ENCODE results near the gene CTBP1.
A peak's percentile ranks its signal among the peaks of the same experiment; 100 is the strongest.

The CTBP1 gene

DNA sequence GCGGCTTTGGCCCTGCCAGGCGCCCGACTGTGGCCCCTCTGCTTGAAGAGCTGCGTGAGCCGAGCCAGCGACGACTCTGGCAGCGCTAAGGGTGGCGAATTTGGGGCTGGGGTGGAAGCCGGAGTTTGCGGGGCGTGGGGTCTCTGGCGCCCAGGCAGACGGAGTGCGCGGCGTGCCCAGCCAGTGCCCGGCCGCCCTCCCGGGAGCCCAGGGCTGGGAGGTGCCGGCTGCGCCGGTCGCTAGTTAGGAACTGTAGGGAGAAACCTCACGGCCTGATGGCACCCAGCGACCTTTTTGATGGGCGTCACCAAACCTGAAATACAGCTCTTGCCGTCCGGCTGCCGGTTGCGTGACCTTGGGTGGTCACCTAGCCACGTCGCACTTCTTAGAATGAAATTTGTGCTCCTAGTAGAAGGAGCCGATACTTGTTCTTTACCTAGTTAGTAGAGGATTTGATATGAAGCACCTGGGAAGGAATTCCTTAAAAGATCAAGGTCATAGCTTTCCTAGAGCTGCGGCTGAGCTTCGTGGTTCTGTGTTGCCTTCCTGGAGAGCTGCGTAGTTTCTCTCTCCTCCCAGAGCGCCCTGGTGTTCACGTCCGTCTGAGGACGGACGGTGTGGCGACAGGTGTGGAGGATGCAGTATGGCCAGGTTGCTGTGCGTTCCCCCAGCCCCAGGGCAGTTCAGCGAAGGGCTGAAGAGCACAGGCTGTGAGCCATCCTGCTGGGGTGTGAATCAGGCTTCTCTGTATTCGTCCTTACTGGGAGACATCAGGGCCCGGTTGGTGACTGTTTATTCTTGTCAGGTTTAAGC is 41.4 kb upstream of the CTBP1 start:
- H3K4me3 Mint-ChIP-seq: peak overlapping the region; percentile 87
- peaks cover 9% of the 10 kb centered on the region for H3K36me3 Mint-ChIP-seq (ENCODE audit: low read depth)
- H3K27me3 Mint-ChIP-seq (ENCODE audit: low read depth): no peaks in the 10 kb centered on the region
- peaks cover 29% of the 10 kb centered on the region for H3K4me1 Mint-ChIP-seq (ENCODE audit: low read depth)
- peak overlapping the region; percentile 79 for H3K27ac Mint-ChIP-seq
- peaks cover 5% of the 10 kb centered on the region for H3K9me3 Mint-ChIP-seq

DNA sequence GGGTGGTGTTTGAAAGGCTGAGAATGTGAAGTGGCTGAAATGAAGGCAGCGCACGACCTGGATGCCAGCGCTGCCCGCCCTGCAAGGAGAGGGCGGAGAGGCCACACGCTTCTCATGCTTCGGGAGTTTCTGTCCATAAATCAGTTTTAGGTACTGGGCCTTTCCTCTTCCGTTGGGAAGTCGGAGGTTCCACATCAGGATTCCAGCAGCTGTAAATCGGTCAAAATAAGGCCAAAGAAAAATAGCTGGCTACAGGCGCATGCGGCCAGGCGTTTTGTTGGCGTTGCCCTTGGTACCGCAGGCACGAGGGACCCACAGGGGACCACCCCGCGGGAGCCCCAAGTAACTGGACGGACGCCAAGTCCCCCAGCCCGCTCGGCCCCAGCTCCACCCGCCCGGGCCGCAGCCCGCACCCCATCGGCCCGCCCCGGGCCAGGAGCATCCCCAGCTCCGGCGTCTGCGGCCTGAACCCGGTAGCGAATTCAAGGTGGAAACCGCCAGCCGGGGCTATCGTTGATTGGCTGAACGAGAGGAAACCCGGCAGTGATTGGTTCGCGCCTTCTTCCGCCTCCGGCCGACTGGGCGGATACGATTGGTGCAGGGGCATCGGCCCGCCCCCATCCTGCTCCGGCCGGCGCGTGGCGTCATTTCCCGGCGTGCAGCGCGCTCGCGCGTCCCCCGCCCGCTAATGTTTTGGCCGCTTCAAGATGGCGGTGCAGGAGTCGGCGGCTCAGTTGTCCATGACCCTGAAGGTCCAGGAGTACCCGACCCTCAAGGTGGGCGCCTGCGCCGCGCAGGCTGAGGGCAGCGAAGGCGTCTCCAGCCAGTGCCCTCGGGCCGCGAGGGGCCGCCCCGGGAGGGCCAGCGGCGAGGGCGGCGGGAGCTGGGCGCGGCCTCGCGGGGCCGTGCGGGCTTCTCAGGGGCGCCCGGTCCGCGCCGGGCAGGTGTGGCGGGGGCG is 40.6 kb upstream of the CTBP1 start, which contains the start of gene MAEA:
Gene MAEA, plus strand, starts transcription at position 685 of the 958 bp plus-strand sequence. Its CDS starts 23 bp downstream, at position 708.
- H3K4me1 Mint-ChIP-seq (ENCODE audit: low read depth): peaks cover 29% of the 10 kb centered on the region
- H3K9me3 Mint-ChIP-seq: peaks cover 5% of the 10 kb centered on the region
- no peaks in the 10 kb centered on the region for H3K27me3 Mint-ChIP-seq (ENCODE audit: low read depth)
- peak within 1 kb of the TSS; percentile 82 for H3K27ac Mint-ChIP-seq
- H3K36me3 Mint-ChIP-seq (ENCODE audit: low read depth): peaks cover 9% of the 10 kb centered on the region
- H3K4me3 Mint-ChIP-seq: peak within 1 kb of the TSS; percentile 87

DNA sequence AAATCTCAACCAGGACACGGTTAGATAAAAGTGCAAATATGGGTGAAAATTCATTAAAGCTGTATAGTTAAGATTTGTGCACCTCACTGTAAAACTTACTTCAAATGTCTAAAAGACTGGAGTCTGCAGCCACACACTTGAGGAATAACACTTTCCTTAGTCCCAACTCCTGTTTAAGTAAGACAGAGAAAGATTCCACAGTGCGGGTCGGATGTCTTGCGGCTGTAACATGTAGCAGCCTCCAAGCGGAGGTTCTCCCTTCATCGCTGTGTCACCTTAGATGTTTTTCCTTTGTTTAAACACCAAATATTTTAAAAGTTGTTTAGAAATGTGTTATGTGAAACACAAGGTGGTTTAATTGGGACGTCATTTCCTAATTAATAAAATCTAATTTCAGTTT is 39.9 kb upstream of the CTBP1 start:
- Mint-ChIP-seq H3K27me3 (ENCODE audit: low read depth) (no peaks in the 10 kb centered on the region), H3K4me3 (peak overlapping the region; percentile 79), H3K9me3 (peaks cover 5% of the 10 kb centered on the region), H3K27ac (peak overlapping the region; percentile 82), H3K4me1 (ENCODE audit: low read depth) (peaks cover 28% of the 10 kb centered on the region), H3K36me3 (ENCODE audit: low read depth) (peaks cover 9% of the 10 kb centered on the region)

DNA sequence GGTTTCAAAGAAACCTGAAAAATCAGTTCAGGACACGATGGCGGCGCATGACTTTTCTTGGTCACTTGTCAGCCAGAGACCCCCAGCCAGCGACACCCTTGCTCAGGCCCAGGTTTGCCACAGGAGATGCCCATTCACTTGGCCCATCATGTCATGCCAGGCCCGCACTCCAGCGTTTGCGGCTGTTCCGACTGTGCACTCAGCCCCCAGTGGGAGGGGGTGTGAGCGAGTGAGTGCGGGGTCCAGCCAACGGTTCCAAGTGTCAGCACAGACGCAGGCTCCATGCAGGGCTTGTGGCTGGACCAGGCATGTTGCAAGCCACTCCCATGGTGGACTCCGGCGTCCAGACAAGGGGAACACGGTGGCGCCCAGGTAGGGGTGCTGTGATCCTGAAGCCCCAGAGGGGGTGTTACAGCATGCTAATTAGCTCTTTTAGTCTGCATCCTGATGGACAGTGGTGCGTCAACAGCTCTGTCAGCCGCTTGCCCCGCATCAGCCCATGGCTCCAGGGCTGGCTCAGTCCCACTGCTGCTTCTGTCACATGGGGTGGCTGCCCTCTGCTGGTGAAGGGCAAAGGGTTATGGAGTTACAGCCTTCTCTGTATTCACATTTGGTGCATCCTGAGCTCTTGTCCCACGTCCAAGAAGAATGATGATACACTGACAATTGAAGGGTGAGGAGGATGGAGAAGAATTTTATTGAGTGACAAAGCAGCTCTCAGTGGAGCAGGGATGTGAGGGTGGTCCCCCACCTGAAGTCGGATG is 37.0 kb upstream of the CTBP1 start:
- Mint-ChIP-seq H3K27ac (no peak overlapping the region), H3K27me3 (ENCODE audit: low read depth) (no peaks in the 10 kb centered on the region), H3K36me3 (ENCODE audit: low read depth) (peaks cover 2% of the 10 kb centered on the region), H3K9me3 (peaks cover 9% of the 10 kb centered on the region), H3K4me1 (ENCODE audit: low read depth) (peaks cover 12% of the 10 kb centered on the region), H3K4me3 (no peak overlapping the region)

DNA sequence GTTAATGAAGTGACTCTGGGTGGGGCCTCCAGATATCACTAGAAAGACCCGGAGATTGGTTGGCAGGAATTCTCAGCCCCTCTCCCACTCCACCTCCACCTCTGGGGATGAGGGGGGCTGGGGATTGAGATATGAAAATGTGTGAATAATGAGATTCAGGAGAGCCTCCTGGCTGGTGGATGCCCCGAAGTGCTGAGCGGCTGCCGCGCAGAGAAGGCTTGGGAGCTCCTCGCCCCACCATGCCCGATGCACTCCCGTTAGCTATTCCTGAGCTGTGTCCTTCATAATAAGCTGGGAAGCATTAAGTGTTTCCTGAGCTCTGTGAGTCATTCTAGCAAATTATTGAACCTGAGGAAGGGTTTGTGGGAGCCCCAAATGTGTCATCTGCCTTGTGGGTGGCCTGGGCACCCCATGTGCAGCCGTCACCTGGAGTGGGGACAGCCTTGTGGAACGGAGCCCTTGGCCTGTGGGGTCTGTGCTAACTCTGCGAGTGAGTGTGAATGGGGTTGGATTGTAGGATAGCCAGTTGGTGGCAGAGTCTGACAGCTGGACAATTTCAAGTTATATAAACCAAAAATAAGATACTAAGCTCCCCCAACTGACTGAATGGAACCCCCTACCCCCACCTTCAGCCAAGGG is 36.3 kb upstream of the CTBP1 start:
- Mint-ChIP-seq H3K4me1 (ENCODE audit: low read depth) (peaks cover 7% of the 10 kb centered on the region), H3K4me3 (no peak overlapping the region), H3K36me3 (ENCODE audit: low read depth) (peaks cover 2% of the 10 kb centered on the region), H3K9me3 (peaks cover 9% of the 10 kb centered on the region), H3K27ac (no peak overlapping the region), H3K27me3 (ENCODE audit: low read depth) (no peaks in the 10 kb centered on the region)

DNA sequence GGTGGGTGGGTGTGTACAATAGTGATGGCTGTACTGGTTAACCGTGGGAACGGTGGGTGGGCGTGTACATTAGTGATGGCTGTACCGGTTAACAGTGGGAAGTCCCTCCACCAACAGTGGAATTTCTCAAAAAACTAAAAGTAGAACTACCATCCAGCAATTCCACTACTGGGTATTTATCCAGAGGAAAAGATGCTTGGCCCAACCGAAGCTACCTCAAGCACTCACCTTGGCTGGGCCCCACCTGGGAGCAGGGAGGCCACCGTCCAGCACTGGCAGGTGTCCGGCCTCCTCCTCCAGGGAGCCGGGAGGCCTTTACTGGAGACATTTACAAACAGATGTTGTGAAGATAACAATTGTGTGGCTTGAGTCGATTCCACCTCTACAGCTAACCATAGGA is 34.8 kb upstream of the CTBP1 start:
- Mint-ChIP-seq H3K4me1 (ENCODE audit: low read depth) (peaks cover 4% of the 10 kb centered on the region), H3K9me3 (peaks cover 9% of the 10 kb centered on the region), H3K4me3 (no peak overlapping the region), H3K36me3 (ENCODE audit: low read depth) (peaks cover 2% of the 10 kb centered on the region), H3K27ac (no peak overlapping the region), H3K27me3 (ENCODE audit: low read depth) (no peaks in the 10 kb centered on the region)

DNA sequence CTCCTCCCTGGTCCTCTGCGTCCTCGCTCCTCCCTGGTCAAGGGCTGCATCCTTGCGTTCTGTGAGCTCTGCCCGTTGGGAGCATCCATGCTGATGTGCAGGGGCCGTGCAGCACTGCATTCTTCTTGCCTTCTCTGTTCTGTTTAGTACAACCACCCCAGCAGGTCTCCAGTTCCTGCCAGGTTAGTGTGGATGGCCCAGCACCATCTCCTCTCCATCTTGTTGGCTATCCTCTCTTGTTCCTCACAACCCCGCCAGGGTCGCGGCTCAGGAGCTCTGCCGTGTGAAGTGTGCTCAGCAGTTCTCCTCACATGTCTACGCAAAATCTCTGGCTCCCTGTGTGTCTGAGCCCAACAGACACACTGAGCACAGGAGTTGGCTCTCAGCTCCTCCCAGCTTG is 30.3 kb upstream of the CTBP1 start:
- no peak overlapping the region for H3K27ac Mint-ChIP-seq
- no peak overlapping the region for H3K4me3 Mint-ChIP-seq
- peaks cover 5% of the 10 kb centered on the region for H3K9me3 Mint-ChIP-seq
- no peaks in the 10 kb centered on the region for H3K36me3 Mint-ChIP-seq (ENCODE audit: low read depth)
- no peaks in the 10 kb centered on the region for H3K4me1 Mint-ChIP-seq (ENCODE audit: low read depth)
- no peaks in the 10 kb centered on the region for H3K27me3 Mint-ChIP-seq (ENCODE audit: low read depth)

DNA sequence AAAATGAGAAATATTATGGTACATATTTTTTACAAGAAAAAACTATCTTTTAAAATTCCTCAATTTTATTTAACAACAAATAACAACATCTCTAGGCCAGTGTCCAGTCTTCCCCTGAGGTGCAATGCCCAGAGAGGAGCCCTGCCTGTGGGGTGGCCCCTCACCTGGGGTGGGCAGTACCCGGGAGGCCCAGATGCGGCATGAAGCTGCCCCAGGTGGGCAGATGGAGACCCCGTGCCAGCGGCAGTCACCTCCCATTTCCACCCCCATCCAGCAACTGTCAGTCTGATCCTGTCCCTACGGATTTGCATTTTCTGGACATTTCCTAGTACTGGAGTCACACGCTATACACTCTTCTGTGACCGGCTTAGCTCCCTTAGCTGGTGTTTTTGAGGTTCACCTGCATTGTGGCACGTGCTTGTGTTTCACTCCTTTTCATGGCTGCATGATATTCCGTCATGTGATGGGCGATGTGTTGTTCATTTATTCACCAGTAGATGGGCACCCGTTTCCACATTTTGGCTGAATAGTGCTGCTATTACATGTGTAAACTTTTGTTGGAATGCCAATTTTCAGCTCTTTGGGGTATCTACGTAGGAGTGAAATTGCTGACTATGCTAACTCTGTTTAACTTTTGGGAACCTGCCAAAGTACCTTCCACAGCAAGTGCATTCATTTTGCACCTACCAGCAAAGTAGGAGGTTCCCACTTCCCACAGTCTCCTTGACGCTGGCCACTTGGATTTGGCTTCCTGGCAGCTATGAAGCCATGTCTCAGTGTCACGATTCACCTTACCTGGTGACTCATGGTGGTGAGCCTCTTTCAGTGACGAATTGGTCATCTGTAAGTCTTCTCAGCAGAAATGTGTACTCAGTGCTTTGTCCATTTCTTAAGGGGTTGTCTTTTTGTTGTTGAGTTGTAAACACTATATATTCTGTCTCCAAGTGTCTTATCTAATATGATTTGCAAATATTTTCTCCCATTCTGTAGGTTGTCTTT is 29.0 kb upstream of the CTBP1 start:
- H3K4me1 Mint-ChIP-seq (ENCODE audit: low read depth): no peaks in the 10 kb centered on the region
- H3K27me3 Mint-ChIP-seq (ENCODE audit: low read depth): no peaks in the 10 kb centered on the region
- no peaks in the 10 kb centered on the region for H3K36me3 Mint-ChIP-seq (ENCODE audit: low read depth)
- no peak overlapping the region for H3K4me3 Mint-ChIP-seq
- H3K9me3 Mint-ChIP-seq: peaks cover 5% of the 10 kb centered on the region
- H3K27ac Mint-ChIP-seq: no peak overlapping the region

DNA sequence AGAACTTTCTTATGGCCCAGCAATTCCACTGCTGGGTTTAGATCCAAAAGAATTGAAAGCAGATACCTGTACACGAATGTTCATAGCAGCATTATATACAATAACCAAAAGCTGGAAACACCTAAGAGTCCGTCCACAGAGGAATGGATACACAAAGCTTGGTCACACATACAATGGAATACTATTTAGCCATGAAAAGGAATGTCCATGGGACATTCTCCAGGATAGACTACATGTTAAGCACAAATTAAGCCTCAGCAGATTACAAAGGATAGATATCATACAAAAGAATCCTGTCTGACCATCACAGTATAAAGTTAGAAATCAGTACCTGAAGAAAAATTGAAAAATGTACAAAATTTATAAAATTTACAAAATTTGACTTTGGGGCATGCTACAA is 28.1 kb upstream of the CTBP1 start:
- H3K27me3 Mint-ChIP-seq (ENCODE audit: low read depth): no peaks in the 10 kb centered on the region
- H3K27ac Mint-ChIP-seq: no peak overlapping the region
- H3K36me3 Mint-ChIP-seq (ENCODE audit: low read depth): no peaks in the 10 kb centered on the region
- H3K4me1 Mint-ChIP-seq (ENCODE audit: low read depth): no peaks in the 10 kb centered on the region
- H3K9me3 Mint-ChIP-seq: no peaks in the 10 kb centered on the region
- H3K4me3 Mint-ChIP-seq: no peak overlapping the region

DNA sequence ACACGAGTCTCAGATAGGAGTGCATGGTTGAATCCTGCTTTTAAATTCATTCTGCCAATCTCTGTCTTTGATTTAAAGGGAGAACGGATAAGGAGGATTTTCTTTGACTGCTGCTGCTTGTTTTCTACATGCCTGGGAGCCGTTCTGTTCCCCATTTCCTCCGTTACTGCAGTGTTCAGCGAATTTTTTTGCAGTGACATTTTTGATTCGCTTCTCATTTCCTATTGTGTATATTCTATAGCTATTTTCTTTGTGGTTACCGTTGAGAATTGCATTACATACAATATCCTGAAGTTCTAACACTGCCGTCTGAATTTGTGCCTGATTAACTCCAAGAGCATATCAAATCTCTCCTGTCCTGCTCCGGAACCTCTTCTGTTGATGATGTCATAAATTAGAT is 25.9 kb upstream of the CTBP1 start:
- Mint-ChIP-seq H3K4me1 (ENCODE audit: low read depth) (no peaks in the 10 kb centered on the region), H3K4me3 (no peak overlapping the region), H3K27ac (no peak overlapping the region), H3K27me3 (ENCODE audit: low read depth) (no peaks in the 10 kb centered on the region), H3K36me3 (ENCODE audit: low read depth) (peaks cover 3% of the 10 kb centered on the region), H3K9me3 (peaks cover 11% of the 10 kb centered on the region)

DNA sequence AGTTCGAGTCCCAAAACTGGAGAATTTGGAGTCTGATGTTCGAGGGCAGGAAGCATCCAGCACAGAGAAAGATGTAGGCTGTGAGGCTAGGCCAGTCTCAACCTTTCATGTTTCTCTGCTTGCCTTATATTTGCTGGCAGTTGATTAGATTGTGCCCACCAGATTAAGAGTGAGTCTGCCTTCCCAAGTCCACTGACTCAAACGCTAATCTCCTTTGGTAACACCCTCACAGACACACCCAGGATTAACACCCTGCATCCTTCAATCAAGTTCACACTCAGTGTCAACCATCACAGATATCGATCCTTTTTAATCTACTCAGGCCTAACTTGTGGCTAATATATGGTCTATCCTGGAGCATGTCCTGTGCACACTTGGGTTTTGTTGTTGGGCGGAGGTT is 22.8 kb upstream of the CTBP1 start:
- H3K27me3 Mint-ChIP-seq (ENCODE audit: low read depth): no peaks in the 10 kb centered on the region
- peaks cover 23% of the 10 kb centered on the region for H3K9me3 Mint-ChIP-seq
- H3K4me3 Mint-ChIP-seq: no peak overlapping the region
- H3K4me1 Mint-ChIP-seq (ENCODE audit: low read depth): peaks cover 8% of the 10 kb centered on the region
- no peak overlapping the region for H3K27ac Mint-ChIP-seq
- peaks cover 7% of the 10 kb centered on the region for H3K36me3 Mint-ChIP-seq (ENCODE audit: low read depth)

DNA sequence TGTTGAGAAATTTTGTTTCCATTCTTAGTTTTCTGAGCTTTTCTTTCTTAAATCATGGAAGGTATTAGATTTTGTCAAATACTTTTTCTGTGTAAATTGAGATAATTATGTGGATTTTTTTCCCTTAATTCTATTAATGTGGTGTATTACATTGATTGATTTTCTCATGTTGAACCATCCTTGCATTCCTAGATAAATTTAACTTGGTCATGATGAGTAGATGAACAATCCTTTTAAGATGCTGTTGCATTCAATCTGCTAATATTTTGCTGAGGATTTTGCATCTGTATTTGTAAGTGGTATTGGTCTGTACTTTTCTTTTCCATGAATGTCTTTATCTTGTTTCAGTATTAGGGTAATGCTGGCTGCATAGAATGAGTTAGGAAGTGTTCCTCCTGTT is 20.3 kb upstream of the CTBP1 start:
- no peaks in the 10 kb centered on the region for H3K27me3 Mint-ChIP-seq (ENCODE audit: low read depth)
- H3K4me1 Mint-ChIP-seq (ENCODE audit: low read depth): peaks cover 11% of the 10 kb centered on the region
- H3K9me3 Mint-ChIP-seq: peaks cover 23% of the 10 kb centered on the region
- H3K36me3 Mint-ChIP-seq (ENCODE audit: low read depth): peaks cover 9% of the 10 kb centered on the region
- no peak overlapping the region for H3K4me3 Mint-ChIP-seq
- H3K27ac Mint-ChIP-seq: no peak overlapping the region
